ENCODE results near the gene LGMN.

DNA sequence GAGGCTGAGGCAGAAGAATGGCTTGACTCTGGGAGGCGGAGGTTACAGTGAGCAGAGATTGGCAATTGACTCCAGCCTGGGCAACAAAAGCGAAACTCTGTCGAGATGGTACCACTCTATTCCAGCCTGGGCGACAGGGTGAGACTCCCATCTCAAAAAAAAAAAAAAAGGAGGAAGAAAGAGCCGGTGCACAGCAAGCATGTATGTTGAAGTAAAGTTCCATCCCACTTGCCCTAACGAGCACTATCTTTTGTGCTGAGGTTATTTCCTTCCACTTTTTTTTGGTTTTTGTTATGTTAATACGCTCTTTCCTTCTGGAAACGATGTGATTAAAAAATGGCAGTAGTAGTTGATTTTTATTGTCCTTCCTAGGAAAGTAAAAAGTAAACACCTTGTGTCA, 26.1 kb upstream of the LGMN start:
- TF ChIP-seq ZBTB48 (tag by site-specific recombination; IDR thresholded peaks at IDR 0.05) (no peak), SP7 (tag by site-specific recombination; IDR thresholded peaks at IDR 0.05) (no peak), KLF9 (tag by site-specific recombination; IDR thresholded peaks at IDR 0.05; ENCODE audit: low read depth) (no peak), KLF16 (tag by site-specific recombination; IDR thresholded peaks at IDR 0.05) (no peak), ZNF768 (tag by site-specific recombination; IDR thresholded peaks at IDR 0.05) (no peak)
- TF ChIP-seq, protein P1, sequence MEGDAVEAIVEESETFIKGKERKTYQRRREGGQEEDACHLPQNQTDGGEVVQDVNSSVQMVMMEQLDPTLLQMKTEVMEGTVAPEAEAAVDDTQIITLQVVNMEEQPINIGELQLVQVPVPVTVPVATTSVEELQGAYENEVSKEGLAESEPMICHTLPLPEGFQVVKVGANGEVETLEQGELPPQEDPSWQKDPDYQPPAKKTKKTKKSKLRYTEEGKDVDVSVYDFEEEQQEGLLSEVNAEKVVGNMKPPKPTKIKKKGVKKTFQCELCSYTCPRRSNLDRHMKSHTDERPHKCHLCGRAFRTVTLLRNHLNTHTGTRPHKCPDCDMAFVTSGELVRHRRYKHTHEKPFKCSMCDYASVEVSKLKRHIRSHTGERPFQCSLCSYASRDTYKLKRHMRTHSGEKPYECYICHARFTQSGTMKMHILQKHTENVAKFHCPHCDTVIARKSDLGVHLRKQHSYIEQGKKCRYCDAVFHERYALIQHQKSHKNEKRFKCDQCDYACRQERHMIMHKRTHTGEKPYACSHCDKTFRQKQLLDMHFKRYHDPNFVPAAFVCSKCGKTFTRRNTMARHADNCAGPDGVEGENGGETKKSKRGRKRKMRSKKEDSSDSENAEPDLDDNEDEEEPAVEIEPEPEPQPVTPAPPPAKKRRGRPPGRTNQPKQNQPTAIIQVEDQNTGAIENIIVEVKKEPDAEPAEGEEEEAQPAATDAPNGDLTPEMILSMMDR (tag by site-specific recombination; IDR thresholded peaks at IDR 0.05): no peak
- TF ChIP-seq, protein P2, sequence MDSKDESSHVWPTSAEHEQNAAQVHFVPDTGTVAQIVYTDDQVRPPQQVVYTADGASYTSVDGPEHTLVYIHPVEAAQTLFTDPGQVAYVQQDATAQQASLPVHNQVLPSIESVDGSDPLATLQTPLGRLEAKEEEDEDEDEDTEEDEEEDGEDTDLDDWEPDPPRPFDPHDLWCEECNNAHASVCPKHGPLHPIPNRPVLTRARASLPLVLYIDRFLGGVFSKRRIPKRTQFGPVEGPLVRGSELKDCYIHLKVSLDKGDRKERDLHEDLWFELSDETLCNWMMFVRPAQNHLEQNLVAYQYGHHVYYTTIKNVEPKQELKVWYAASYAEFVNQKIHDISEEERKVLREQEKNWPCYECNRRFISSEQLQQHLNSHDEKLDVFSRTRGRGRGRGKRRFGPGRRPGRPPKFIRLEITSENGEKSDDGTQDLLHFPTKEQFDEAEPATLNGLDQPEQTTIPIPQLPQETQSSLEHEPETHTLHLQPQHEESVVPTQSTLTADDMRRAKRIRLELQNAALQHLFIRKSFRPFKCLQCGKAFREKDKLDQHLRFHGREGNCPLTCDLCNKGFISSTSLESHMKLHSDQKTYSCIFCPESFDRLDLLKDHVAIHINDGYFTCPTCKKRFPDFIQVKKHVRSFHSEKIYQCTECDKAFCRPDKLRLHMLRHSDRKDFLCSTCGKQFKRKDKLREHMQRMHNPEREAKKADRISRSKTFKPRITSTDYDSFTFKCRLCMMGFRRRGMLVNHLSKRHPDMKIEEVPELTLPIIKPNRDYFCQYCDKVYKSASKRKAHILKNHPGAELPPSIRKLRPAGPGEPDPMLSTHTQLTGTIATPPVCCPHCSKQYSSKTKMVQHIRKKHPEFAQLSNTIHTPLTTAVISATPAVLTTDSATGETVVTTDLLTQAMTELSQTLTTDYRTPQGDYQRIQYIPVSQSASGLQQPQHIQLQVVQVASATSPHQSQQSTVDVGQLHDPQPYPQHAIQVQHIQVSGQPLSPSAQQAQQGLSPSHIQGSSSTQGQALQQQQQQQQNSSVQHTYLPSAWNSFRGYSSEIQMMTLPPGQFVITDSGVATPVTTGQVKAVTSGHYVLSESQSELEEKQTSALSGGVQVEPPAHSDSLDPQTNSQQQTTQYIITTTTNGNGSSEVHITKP (tag by site-specific recombination; IDR thresholded peaks at IDR 0.05): no peak

All from HEK293 (cell line).